GM12878 (cell line): ENCODE results near the gene ZBED5. TPM values are rescaled to one million over a fixed set of nuclear protein-coding genes. Genes with fewer than 3 reads are reported as not detected.
A peak's percentile ranks its signal among the peaks of the same experiment; 100 is the strongest.

Experiments
- ATAC-seq: fragments of 200-7000 bp; cut with Tn5 transposase; 3 replicates; pipeline ENCODE4 v1.9.1; 2020; ENCODE audit warnings: mild to moderate bottlenecking, moderate library complexity
- BruUV-seq: library from RNA; stranded (reverse); fragments of 400-500 nt; replicated peaks from 2 replicates; lab custom pipeline; 2021; lab: Mats Ljungman, UMichigan
- CTCF ChIA-PET: fragments of 300-600 bp; sonication (Branson Sonifier 250); formaldehyde crosslinking; extraction: SDS; loops from one replicate; lab custom pipeline; 2021; ENCODE audit warnings: inconsistent platforms; lab: Yijun Ruan, JAX
- POLR2A ChIA-PET: fragments of 350-600 bp; formaldehyde crosslinking; extraction: SDS; loops from one replicate; lab custom pipeline; 2021; ENCODE audit warnings: inconsistent platforms; lab: Charles Lee
- RAD21 ChIA-PET: fragments of 300-600 bp; sonication (Branson Sonifier 250); formaldehyde crosslinking; loops from one replicate; lab custom pipeline; 2023; ENCODE audit warnings: antibody characterized with exemption; ENCODE audit not compliant: unreplicated experiment; lab: Charles Lee
- SMC1A ChIA-PET: fragments of 300-600 bp; sonication (Branson Sonifier 250); formaldehyde crosslinking; loops from one replicate; lab custom pipeline; 2023; ENCODE audit not compliant: unreplicated experiment, uncharacterized antibody; lab: Charles Lee
- DNase-seq: peaks from one replicate; pipeline ENCODE4 v3.0.0-alpha.2; 2011; ENCODE audit warnings: low read depth, low spot score
- FAIRE-seq: peaks from 3 replicates; lab custom pipeline; 2011; peaks lifted over from hg19 to GRCh38; lab: Jason Lieb, UNC
- H2AFZ ChIP-seq: 2 replicates; pipeline ENCODE4 v1.6.0; 2011; ENCODE audit warnings: low read depth, low read length, control low read depth; ENCODE audit not compliant: control insufficient read depth
- H3K27ac ChIP-seq: 2 replicates; pipeline ENCODE4 v1.5.1; 2011; ENCODE audit warnings: control low read depth; ENCODE audit not compliant: control insufficient read depth, insufficient read depth
- H3K27me3 ChIP-seq, 2 experiments: replicated peaks in 1 of 2; 2 replicates each; pipeline versions ENCODE4 v1.6.0 to v1.6.1; 2011; ENCODE audit warnings: low read length in 1 of 2; ENCODE audit not compliant: control insufficient read depth in 2 of 2, insufficient read depth in 2 of 2
- H3K36me3 ChIP-seq, 2 experiments: 2 replicates each; pipeline ENCODE4 v1.5.1; 2011; ENCODE audit warnings: low read length in 1 of 2; ENCODE audit not compliant: control insufficient read depth in 2 of 2, insufficient read depth in 2 of 2
- H3K4me1 ChIP-seq: 2 replicates; pipeline ENCODE4 v1.6.1; 2011; ENCODE audit warnings: mild to moderate bottlenecking, low read length, moderate library complexity, mixed read lengths; ENCODE audit not compliant: control insufficient read depth, insufficient read depth
- H3K4me2 ChIP-seq: 2 replicates; pipeline ENCODE4 v1.6.0; 2011; ENCODE audit warnings: control low read depth; ENCODE audit not compliant: control insufficient read depth, insufficient read depth
- H3K4me3 ChIP-seq: fragments of 200-600 bp; sonication (generic); 2 replicates; pipeline ENCODE4 v1.5.1; 2016
- H3K79me2 ChIP-seq: 2 replicates; pipeline ENCODE4 v1.6.0; 2011; ENCODE audit warnings: low read length; ENCODE audit not compliant: control insufficient read depth, insufficient read depth
- H3K9ac ChIP-seq: 2 replicates; pipeline ENCODE4 v1.8.0; 2011; ENCODE audit warnings: low read length, control low read depth, mixed read lengths; ENCODE audit not compliant: control insufficient read depth, insufficient read depth
- H3K9me3 ChIP-seq: replicated peaks from 3 replicates; pipeline ENCODE4 v1.5.1; 2011; ENCODE audit warnings: mild to moderate bottlenecking, low read length; ENCODE audit not compliant: control insufficient read depth, insufficient read depth
- H4K20me1 ChIP-seq: 2 replicates; pipeline ENCODE4 v1.6.0; 2011; ENCODE audit not compliant: control insufficient read depth, insufficient read depth
- BCL3 ChIP-seq: IDR thresholded peaks from 2 replicates; pipeline ENCODE4 v1.6.1; 2011; ENCODE audit warnings: borderline replicate concordance, low read depth, mild to moderate bottlenecking, moderate library complexity, low read length; ENCODE audit not compliant: insufficient read depth, poor library complexity, severe bottlenecking
- CTCF ChIP-seq, 3 experiments: IDR thresholded peaks in 2 of 3; conservative IDR thresholded peaks in 1 of 3; 2 replicates each; pipeline ENCODE4 v1.5.1; 2011; ENCODE audit warnings: low read depth in 3 of 3, low read length in 3 of 3, mild to moderate bottlenecking in 3 of 3, control low read depth in 2 of 3, moderate library complexity in 2 of 3, inconsistent platforms in 1 of 3, mixed read lengths in 1 of 3; ENCODE audit not compliant: control insufficient read depth in 2 of 3, insufficient read depth in 1 of 3; ENCODE audit errors: extremely low read depth in 1 of 3
- EP300 ChIP-seq, 2 experiments: fragments of 150-350 bp in 1 of 2; IDR thresholded peaks; 2 replicates each; pipeline ENCODE4 v1.6.1; 2011 to 2012; ENCODE audit warnings: low read depth in 2 of 2, low read length in 2 of 2, borderline replicate concordance in 1 of 2, improper control_type of control experiment in 1 of 2, inconsistent platforms in 1 of 2; ENCODE audit not compliant: control insufficient read depth in 1 of 2
- HSF1 ChIP-seq: fragments of 150-350 bp; IDR thresholded peaks from 2 replicates; pipeline ENCODE4 v1.6.1; 2014; ENCODE audit warnings: mild to moderate bottlenecking, low read depth, low read length
- SMARCA5 ChIP-seq: fragments of 450-650 bp; IDR thresholded peaks from 2 replicates; pipeline ENCODE4 v1.6.1; 2017; ENCODE audit warnings: mild to moderate bottlenecking
- TBL1XR1 ChIP-seq: IDR thresholded peaks from 2 replicates; pipeline ENCODE4 v1.6.1; 2012; ENCODE audit warnings: low read depth, low read length, improper control_type of control experiment
- YBX1 ChIP-seq: fragments of 450-650 bp; IDR thresholded peaks from 2 replicates; pipeline ENCODE4 v1.6.1; 2016; ENCODE audit warnings: antibody characterized with exemption
- whole genome bisulfite sequencing: methylation state at CpG from one replicate; pipeline ENCODE4 v1.1.6; 2016; ENCODE audit warnings: low lambda C conversion rate; ENCODE audit not compliant: insufficient replicate concordance, insufficient coverage; ENCODE audit errors: missing lambda C conversion rate; 5-methylcytosine and 5-hydroxymethylcytosine counted together
- in situ Hi-C: fragments of 300-500 bp; cut with MboI; formaldehyde crosslinking; loops from 9 replicates; pipeline ENCODE4 v1.14.3; 2018; ENCODE audit warnings: mixed read lengths
- intact Hi-C: fragments of 100-400 bp; cut with micrococcal nuclease; formaldehyde crosslinking; loops from one replicate; pipeline ENCODE4 v1.14.2; 2022; ENCODE audit not compliant: unreplicated experiment
- polyA plus RNA-seq, 11 experiments: library from polyadenylated mRNA; depleted of rRNA in 4 of 11; unstranded in 6 of 11; stranded (reverse) in 5 of 11; fragments of >200 nt; fragmentation: Nextera tagmentation in 4 of 11; fragmentation: Illumina TruSeq in 1 of 11; extraction: Ambion mirVana in 4 of 11; extraction: Trizol in 1 of 11; gene quantifications; 1 replicate in 1 of 11; 2 replicates in 10 of 11; pipeline versions ENCODE4 v1.2.1 to v1.2.3, GENCODE V29; 2011 to 2016; ENCODE audit warnings: inconsistent platforms in 2 of 11, missing spikeins in 2 of 11, low read depth in 1 of 11
- total RNA-seq, 4 experiments: library from RNA; depleted of rRNA in 3 of 4; stranded (reverse); fragments of >200 nt in 3 of 4; fragmentation: Illumina TruSeq in 1 of 4; extraction: Trizol in 1 of 4; gene quantifications; 2 replicates each; pipeline versions ENCODE4 v1.2.1 to v1.2.3, GENCODE V29; 2013 to 2021

ZBED5 gene
- total and polyA plus RNA-seq, 10 of the 15 experiments (the other 5 are each of a cell fraction or from before 2014, with no cell fraction given), result 27.3 to 86.8 (median 37.6) TPM

- RAD21 ChIA-PET, result interaction anchor here (0.8 kb wide), 2 partner anchors 49 to 87 kb away, joined by 3 to 4 read pairs; no protein-coding TSS in a partner anchor
- CTCF ChIA-PET, result interaction anchor here (0.6 to 2.5 kb wide), 20 partner anchors 8 to 1597 kb away, joined by 3 to 10 read pairs (median 4); partner anchors contain the start of gene ZBED5
- BruUV-seq, result no TSS peak
- H3K9me3 ChIP-seq, result no peaks in the 10 kb centered on the region; the same call in 2 of the 3 replicates
- H3K36me3 ChIP-seq, result no peaks in the 10 kb centered on the region
- peak; percentile 18 for FAIRE-seq
- no peak overlapping the region for H3K27ac ChIP-seq
- H3K4me3 ChIP-seq, result no peak overlapping the region
- no peak overlapping the region; the same call in 1 of the 2 replicates for H2AFZ ChIP-seq
- POLR2A ChIA-PET, result interaction anchor here (0.6 to 0.9 kb wide), 2 partner anchors 70 to 564 kb away, joined by 3 read pairs; partner anchors contain the start of gene EIF4G2
- WGBS, result 81% methylated on average over 6 of the region's 7 CpGs
- intact Hi-C loops (no loop called here), in situ Hi-C loops (no loop called here)
- peak; percentile 80 for ATAC-seq
- no peak for TF ChIP-seq YBX1
- peak; percentile 42 to 71 (median 64) for TF ChIP-seq CTCF (IDR thresholded peaks at IDR 0.05 in 2 of 3, conservative IDR thresholded peaks at IDR 0.05 in 1 of 3; ENCODE audit: control insufficient read depth in 2 of 3, extremely low read depth in 1 of 3, insufficient read depth in 1 of 3, low read depth in 3 of 3, low read length in 3 of 3)
- H4K20me1 ChIP-seq, result no peaks in the 10 kb centered on the region
- no peaks in the 10 kb centered on the region for H3K4me1 ChIP-seq
- no peak overlapping the region for H3K4me2 ChIP-seq
- H3K9ac ChIP-seq, result no peak overlapping the region
- SMC1A ChIA-PET, result interaction anchor here (0.6 to 3.2 kb wide), 9 partner anchors 9 to 131 kb away, joined by 3 to 13 read pairs (median 4); partner anchors contain the start of gene EIF4G2
- H3K27me3 ChIP-seq, result no peaks in the 10 kb centered on the region
- peak; percentile 19 for DNase-seq
- no peaks in the 10 kb centered on the region for H3K79me2 ChIP-seq
Measured at GRCh38 chr11:10878408-10879214, 20.8 kb upstream of the ZBED5 start.

- no peak overlapping the region for H3K4me2 ChIP-seq
- ChIA-PET POLR2A (no interaction called here), RAD21 (no interaction called here), CTCF (interaction anchor here (1.3 kb wide), 1 partner anchor 152 kb away, joined by 5 read pairs; no protein-coding TSS in a partner anchor), SMC1A (no interaction called here)
- H3K9me3 ChIP-seq, result peaks cover 2% of the 10 kb centered on the region; the same call in 2 of the 3 replicates
- no peak overlapping the region for H3K4me3 ChIP-seq
- FAIRE-seq (no peak), DNase-seq (no peak), ATAC-seq (no peak)
- in situ Hi-C loops, result no loop called here
- no peak overlapping the region for H2AFZ ChIP-seq
- no peak overlapping the region for H3K27ac ChIP-seq
- H3K36me3 ChIP-seq, result no peaks in the 10 kb centered on the region
- H4K20me1 ChIP-seq, result no peaks in the 10 kb centered on the region
- H3K79me2 ChIP-seq, result no peaks in the 10 kb centered on the region
- no TSS peak for BruUV-seq
- no peaks in the 10 kb centered on the region for H3K27me3 ChIP-seq
- intact Hi-C loops, result no loop called here
- no peak overlapping the region for H3K9ac ChIP-seq
- H3K4me1 ChIP-seq, result no peaks in the 10 kb centered on the region
- TF ChIP-seq BCL3, result no peak
- TF ChIP-seq TBL1XR1, result no peak
- TF ChIP-seq EP300 (IDR thresholded peaks at IDR 0.05; ENCODE audit: borderline replicate concordance in 1 of 2, control insufficient read depth in 1 of 2, low read depth in 2 of 2, low read length in 2 of 2), result no peak
- TF ChIP-seq SMARCA5, result no peak
- TF ChIP-seq HSF1, result no peak
Measured at GRCh38 chr11:10876158-10876557, 18.3 kb upstream of the ZBED5 start.
